Skeletal muscle satellite cell (primary cell): ENCODE results near the gene PHLDA3.

Experiments used
- H3K27me3 ChIP-seq: 2 replicates; pipeline ENCODE4 v1.7.0; 2013; ENCODE audit warnings: low read length; ENCODE audit not compliant: control insufficient read depth, insufficient read depth
- H3K36me3 ChIP-seq: 2 replicates; pipeline ENCODE4 v1.7.0; 2013; ENCODE audit warnings: mild to moderate bottlenecking, control low read depth, low read length; ENCODE audit not compliant: insufficient read depth
- H3K4me1 ChIP-seq: 2 replicates; pipeline ENCODE4 v1.7.0; 2013; ENCODE audit warnings: low read length; ENCODE audit not compliant: control insufficient read depth, insufficient read depth
- H3K4me2 ChIP-seq: 2 replicates; pipeline ENCODE4 v1.7.0; 2013; ENCODE audit warnings: mild to moderate bottlenecking, low read length
- H3K4me3 ChIP-seq: 2 replicates; pipeline ENCODE4 v1.7.0; 2013; ENCODE audit warnings: low read length
- H3K9ac ChIP-seq: 2 replicates; pipeline ENCODE4 v1.7.0; 2013; ENCODE audit warnings: mild to moderate bottlenecking, low read depth, low read length, moderate library complexity
- H3K9me3 ChIP-seq: replicated peaks from 2 replicates; pipeline ENCODE4 v1.7.0; 2013; ENCODE audit warnings: mild to moderate bottlenecking, control low read depth, low read length

The PHLDA3 gene

GRCh38 chr1:201470581-201470980 is 1.6 kb upstream of the PHLDA3 start:
- Histone ChIP-seq H3K4me2 (no peak overlapping the region), H3K9ac (no peak overlapping the region), H3K27me3 (no peaks in the 10 kb centered on the region), H3K4me1 (peaks cover 37% of the 10 kb centered on the region), H3K9me3 (no peaks in the 10 kb centered on the region), H3K4me3 (no peak overlapping the region), H3K36me3 (peaks cover 18% of the 10 kb centered on the region)

GRCh38 chr1:201469645-201470074 is 672 bp upstream of the PHLDA3 start:
- no peaks in the 10 kb centered on the region for H3K27me3 ChIP-seq
- peak overlapping the region; percentile 99 for H3K4me2 ChIP-seq
- peak overlapping the region; percentile 98 for H3K9ac ChIP-seq
- H3K4me1 ChIP-seq = peaks cover 35% of the 10 kb centered on the region
- H3K4me3 ChIP-seq = peak overlapping the region; percentile 98
- no peaks in the 10 kb centered on the region for H3K9me3 ChIP-seq
- peaks cover 26% of the 10 kb centered on the region for H3K36me3 ChIP-seq

GRCh38 chr1:201468501-201468843 is 516 bp downstream of the PHLDA3 start:
- Histone ChIP-seq H3K9me3 (no peaks in the 10 kb centered on the region), H3K27me3 (no peaks in the 10 kb centered on the region), H3K36me3 (peaks cover 33% of the 10 kb centered on the region), H3K9ac (peak overlapping the region; percentile 98), H3K4me3 (peak overlapping the region; percentile 98), H3K4me1 (peaks cover 43% of the 10 kb centered on the region), H3K4me2 (peak overlapping the region; percentile 99)

- peaks cover 57% of the 10 kb centered on the region for H3K4me1 ChIP-seq
- H3K9ac ChIP-seq = peak overlapping the region; percentile 98
- H3K4me3 ChIP-seq = peak overlapping the region; percentile 98
- H3K9me3 ChIP-seq = no peaks in the 10 kb centered on the region
- peaks cover 33% of the 10 kb centered on the region for H3K36me3 ChIP-seq
- H3K27me3 ChIP-seq = no peaks in the 10 kb centered on the region
- H3K4me2 ChIP-seq = peak overlapping the region; percentile 99
These were observed 2.5 kb downstream of the PHLDA3 start for GRCh38 chr1:201466492-201466891.

- Histone ChIP-seq H3K4me2 (peak overlapping the region; percentile 99), H3K4me1 (peaks cover 63% of the 10 kb centered on the region), H3K9ac (peak overlapping the region; percentile 98), H3K36me3 (peaks cover 33% of the 10 kb centered on the region), H3K27me3 (no peaks in the 10 kb centered on the region), H3K9me3 (no peaks in the 10 kb centered on the region), H3K4me3 (peak overlapping the region; percentile 98)
These were observed 3.2 kb downstream of the PHLDA3 start for GRCh38 chr1:201465698-201466290.

GRCh38 chr1:201463071-201463552 is 5.9 kb downstream of the PHLDA3 start:
- H3K4me1 ChIP-seq = peaks cover 70% of the 10 kb centered on the region
- no peak overlapping the region for H3K4me2 ChIP-seq
- H3K9ac ChIP-seq = peak overlapping the region; percentile 73
- peaks cover 29% of the 10 kb centered on the region for H3K36me3 ChIP-seq
- H3K4me3 ChIP-seq = no peak overlapping the region
- no peaks in the 10 kb centered on the region for H3K27me3 ChIP-seq
- H3K9me3 ChIP-seq = no peaks in the 10 kb centered on the region

GRCh38 chr1:201461645-201462441 is 7.1 kb downstream of the PHLDA3 start:
- H3K4me3 ChIP-seq = peak overlapping the region; percentile 41
- no peaks in the 10 kb centered on the region for H3K27me3 ChIP-seq
- H3K4me2 ChIP-seq = peak overlapping the region; percentile 73
- H3K4me1 ChIP-seq = peaks cover 80% of the 10 kb centered on the region
- H3K36me3 ChIP-seq = peaks cover 23% of the 10 kb centered on the region
- peak overlapping the region; percentile 79 for H3K9ac ChIP-seq
- H3K9me3 ChIP-seq = no peaks in the 10 kb centered on the region

GRCh38 chr1:201460814-201461644 is 8.0 kb downstream of the PHLDA3 start:
- Histone ChIP-seq H3K4me2 (peak overlapping the region; percentile 73), H3K9ac (peak overlapping the region; percentile 79), H3K4me3 (peak overlapping the region; percentile 41), H3K27me3 (no peaks in the 10 kb centered on the region), H3K4me1 (peaks cover 80% of the 10 kb centered on the region), H3K36me3 (peaks cover 19% of the 10 kb centered on the region), H3K9me3 (no peaks in the 10 kb centered on the region)

- peaks cover 7% of the 10 kb centered on the region for H3K36me3 ChIP-seq
- H3K4me2 ChIP-seq = no peak overlapping the region
- peaks cover 80% of the 10 kb centered on the region for H3K4me1 ChIP-seq
These were observed 9.2 kb downstream of the PHLDA3 start for GRCh38 chr1:201459775-201460174.

GRCh38 chr1:201459052-201459451 is 9.9 kb downstream of the PHLDA3 start:
- Histone ChIP-seq H3K36me3 (peaks cover under 1% of the 10 kb centered on the region), H3K4me2 (no peak overlapping the region), H3K27me3 (no peaks in the 10 kb centered on the region), H3K4me3 (no peak overlapping the region), H3K9me3 (no peaks in the 10 kb centered on the region), H3K9ac (no peak overlapping the region), H3K4me1 (peaks cover 81% of the 10 kb centered on the region)

More at GRCh38 chr1:201459775-201460174, 9.2 kb downstream of the PHLDA3 start:
- Histone ChIP-seq H3K27me3 (no peaks in the 10 kb centered on the region), H3K4me3 (no peak overlapping the region), H3K9ac (no peak overlapping the region), H3K9me3 (no peaks in the 10 kb centered on the region)

- peak overlapping the region; percentile 2 for H3K4me3 ChIP-seq
- H3K4me1 ChIP-seq = peaks cover 82% of the 10 kb centered on the region
- peak overlapping the region; percentile 68 for H3K9ac ChIP-seq
- H3K27me3 ChIP-seq = no peaks in the 10 kb centered on the region
- H3K9me3 ChIP-seq = no peaks in the 10 kb centered on the region
- peak overlapping the region; percentile 71 for H3K4me2 ChIP-seq
- no peaks in the 10 kb centered on the region for H3K36me3 ChIP-seq
These were observed 11.5 kb downstream of the PHLDA3 start for GRCh38 chr1:201457508-201457960.
